HL-60 (cell line): ENCODE data around the gene CD302.

ENCODE experiments used
- DNase-seq, 2 experiments: peaks; one replicate each; pipeline ENCODE4 v3.0.0-alpha.2; 2010 to 2020; ENCODE audit warnings: low read depth in 1 of 2, low spot score in 1 of 2
- H3K27ac ChIP-seq: fragments of 250-450 bp; sonication (Bioruptor Pico); replicated peaks from 2 replicates; pipeline ENCODE4 v1.5.1; 2020; ENCODE audit warnings: mild to moderate bottlenecking, moderate library complexity
- H3K27me3 ChIP-seq: fragments of 250-450 bp; sonication (Bioruptor Pico); 2 replicates; pipeline ENCODE4 v1.5.1; 2021; ENCODE audit warnings: mild to moderate bottlenecking, moderate library complexity; ENCODE audit not compliant: insufficient read depth, poor library complexity, severe bottlenecking
- H3K4me3 ChIP-seq: replicated peaks from 2 replicates; pipeline ENCODE4 v1.5.1; 2011; ENCODE audit warnings: mild to moderate bottlenecking, control low read depth, low read length; ENCODE audit not compliant: insufficient read depth
- GABPA ChIP-seq: IDR thresholded peaks from 2 replicates; pipeline ENCODE4 v1.6.1; 2012; ENCODE audit warnings: low read depth
- POLR2AphosphoS5 ChIP-seq: IDR thresholded peaks from 2 replicates; pipeline ENCODE4 v1.6.1; 2012; ENCODE audit warnings: low read depth
- SPI1 ChIP-seq: IDR thresholded peaks from 2 replicates; pipeline ENCODE4 v1.6.1; 2012; ENCODE audit warnings: low read depth, mild to moderate bottlenecking, borderline replicate concordance
- TF ChIP-seq, protein P1 (sequence below): IDR thresholded peaks from one replicate; pipeline ENCODE4 v1.5.1; 2011; ENCODE audit warnings: low read length, control low read depth, inconsistent platforms; ENCODE audit not compliant: insufficient read depth
- TF ChIP-seq, protein P2 (sequence below): IDR thresholded peaks from 2 replicates; pipeline ENCODE4 v1.6.1; 2012; ENCODE audit warnings: low read depth; ENCODE audit not compliant: insufficient replicate concordance

The CD302 gene

DNA sequence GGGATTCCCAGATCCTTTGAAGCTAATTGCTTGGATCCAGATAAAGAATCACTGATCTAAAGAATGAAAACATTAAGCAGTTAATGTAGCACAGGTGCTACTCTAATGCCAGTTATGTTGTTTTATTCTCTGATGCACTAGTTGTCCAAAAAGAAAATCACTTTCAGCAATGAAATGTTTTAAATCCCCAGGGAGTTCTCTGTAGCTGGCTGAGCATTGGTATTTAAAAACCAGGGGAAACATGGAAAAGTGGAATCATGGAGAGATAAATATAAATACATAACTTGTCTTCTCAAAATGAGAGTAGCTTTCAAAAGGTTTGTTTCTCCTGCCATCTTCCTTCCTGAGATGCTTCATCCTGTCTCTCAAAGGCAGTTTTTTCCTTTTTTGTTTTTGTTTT lies 37.7 kb downstream of the CD302 start:
- no peak overlapping the region for H3K4me3 ChIP-seq

DNA sequence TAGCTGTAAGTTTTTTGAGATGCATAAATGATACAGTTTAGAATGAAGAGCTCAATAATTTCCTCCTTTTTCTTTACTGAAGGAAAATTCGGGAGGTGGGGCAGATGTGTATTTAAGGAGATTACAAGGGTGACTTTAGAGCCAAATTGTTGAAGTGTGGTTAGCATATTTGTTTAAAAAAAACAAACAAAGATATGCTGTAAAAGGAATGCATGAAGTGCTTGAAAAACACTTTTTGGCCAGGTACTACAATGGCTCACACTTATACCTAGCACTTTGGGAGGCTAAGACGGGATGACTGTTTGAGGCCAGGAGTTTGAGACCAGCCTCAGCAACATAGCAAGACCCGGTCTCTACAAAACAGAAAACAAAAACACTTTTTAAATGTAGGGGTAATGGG lies 38.4 kb downstream of the CD302 start:
- H3K27ac ChIP-seq: no peak overlapping the region
- no peak for DNase-seq
- H3K27me3 ChIP-seq: no peaks in the 10 kb centered on the region
- H3K4me3 ChIP-seq: no peak overlapping the region
- TF ChIP-seq, protein P1, sequence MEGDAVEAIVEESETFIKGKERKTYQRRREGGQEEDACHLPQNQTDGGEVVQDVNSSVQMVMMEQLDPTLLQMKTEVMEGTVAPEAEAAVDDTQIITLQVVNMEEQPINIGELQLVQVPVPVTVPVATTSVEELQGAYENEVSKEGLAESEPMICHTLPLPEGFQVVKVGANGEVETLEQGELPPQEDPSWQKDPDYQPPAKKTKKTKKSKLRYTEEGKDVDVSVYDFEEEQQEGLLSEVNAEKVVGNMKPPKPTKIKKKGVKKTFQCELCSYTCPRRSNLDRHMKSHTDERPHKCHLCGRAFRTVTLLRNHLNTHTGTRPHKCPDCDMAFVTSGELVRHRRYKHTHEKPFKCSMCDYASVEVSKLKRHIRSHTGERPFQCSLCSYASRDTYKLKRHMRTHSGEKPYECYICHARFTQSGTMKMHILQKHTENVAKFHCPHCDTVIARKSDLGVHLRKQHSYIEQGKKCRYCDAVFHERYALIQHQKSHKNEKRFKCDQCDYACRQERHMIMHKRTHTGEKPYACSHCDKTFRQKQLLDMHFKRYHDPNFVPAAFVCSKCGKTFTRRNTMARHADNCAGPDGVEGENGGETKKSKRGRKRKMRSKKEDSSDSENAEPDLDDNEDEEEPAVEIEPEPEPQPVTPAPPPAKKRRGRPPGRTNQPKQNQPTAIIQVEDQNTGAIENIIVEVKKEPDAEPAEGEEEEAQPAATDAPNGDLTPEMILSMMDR: no peak
- TF ChIP-seq GABPA (no peak), POLR2AphosphoS5 (no peak), SPI1 (no peak)
- TF ChIP-seq, protein P2, sequence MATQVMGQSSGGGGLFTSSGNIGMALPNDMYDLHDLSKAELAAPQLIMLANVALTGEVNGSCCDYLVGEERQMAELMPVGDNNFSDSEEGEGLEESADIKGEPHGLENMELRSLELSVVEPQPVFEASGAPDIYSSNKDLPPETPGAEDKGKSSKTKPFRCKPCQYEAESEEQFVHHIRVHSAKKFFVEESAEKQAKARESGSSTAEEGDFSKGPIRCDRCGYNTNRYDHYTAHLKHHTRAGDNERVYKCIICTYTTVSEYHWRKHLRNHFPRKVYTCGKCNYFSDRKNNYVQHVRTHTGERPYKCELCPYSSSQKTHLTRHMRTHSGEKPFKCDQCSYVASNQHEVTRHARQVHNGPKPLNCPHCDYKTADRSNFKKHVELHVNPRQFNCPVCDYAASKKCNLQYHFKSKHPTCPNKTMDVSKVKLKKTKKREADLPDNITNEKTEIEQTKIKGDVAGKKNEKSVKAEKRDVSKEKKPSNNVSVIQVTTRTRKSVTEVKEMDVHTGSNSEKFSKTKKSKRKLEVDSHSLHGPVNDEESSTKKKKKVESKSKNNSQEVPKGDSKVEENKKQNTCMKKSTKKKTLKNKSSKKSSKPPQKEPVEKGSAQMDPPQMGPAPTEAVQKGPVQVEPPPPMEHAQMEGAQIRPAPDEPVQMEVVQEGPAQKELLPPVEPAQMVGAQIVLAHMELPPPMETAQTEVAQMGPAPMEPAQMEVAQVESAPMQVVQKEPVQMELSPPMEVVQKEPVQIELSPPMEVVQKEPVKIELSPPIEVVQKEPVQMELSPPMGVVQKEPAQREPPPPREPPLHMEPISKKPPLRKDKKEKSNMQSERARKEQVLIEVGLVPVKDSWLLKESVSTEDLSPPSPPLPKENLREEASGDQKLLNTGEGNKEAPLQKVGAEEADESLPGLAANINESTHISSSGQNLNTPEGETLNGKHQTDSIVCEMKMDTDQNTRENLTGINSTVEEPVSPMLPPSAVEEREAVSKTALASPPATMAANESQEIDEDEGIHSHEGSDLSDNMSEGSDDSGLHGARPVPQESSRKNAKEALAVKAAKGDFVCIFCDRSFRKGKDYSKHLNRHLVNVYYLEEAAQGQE: no peak

More for the DNA sequence above, 37.7 kb downstream of the CD302 start:
- H3K27me3 ChIP-seq: no peaks in the 10 kb centered on the region
- DNase-seq: no peak
- TF ChIP-seq POLR2AphosphoS5 (no peak), GABPA (no peak), SPI1 (no peak)
- TF ChIP-seq, protein P1: no peak
- TF ChIP-seq, protein P2: no peak
- H3K27ac ChIP-seq: no peak overlapping the region

DNA sequence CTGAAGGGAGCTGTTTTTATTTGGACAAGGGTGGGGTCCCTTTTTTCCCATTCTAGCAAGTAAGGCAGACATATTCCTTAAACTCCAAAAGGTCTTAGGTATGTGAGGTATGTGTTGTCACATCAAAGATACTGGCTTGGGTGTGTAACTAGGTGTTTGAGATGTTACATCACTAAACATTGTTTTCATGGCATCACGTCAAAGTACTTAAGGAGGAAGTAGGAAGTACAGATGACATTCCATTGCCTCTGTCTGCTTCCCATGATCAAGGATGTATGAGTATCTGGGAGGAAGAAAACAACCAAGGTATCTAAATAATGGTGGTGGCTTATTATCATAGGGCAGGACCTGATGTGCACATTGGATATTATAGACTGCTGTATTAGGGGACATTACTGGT lies 39.3 kb downstream of the CD302 start:
- DNase-seq: no peak
- no peaks in the 10 kb centered on the region for H3K27me3 ChIP-seq
- H3K27ac ChIP-seq: no peak overlapping the region
- no peak overlapping the region for H3K4me3 ChIP-seq
- no peak for TF ChIP-seq GABPA
- TF ChIP-seq SPI1: no peak
- TF ChIP-seq, protein P2: no peak
- no peak for TF ChIP-seq POLR2AphosphoS5
- TF ChIP-seq, protein P1: no peak
